Measurements from ENCODE around the gene MORN1.

The MORN1 gene

GRCh38 chr1:2356401-2356800 lies 35.0 kb downstream of the MORN1 start:
- FAIRE-seq (no peak), DNase-seq (ENCODE audit: insufficient read length, low spot score) (no peak)

DNA sequence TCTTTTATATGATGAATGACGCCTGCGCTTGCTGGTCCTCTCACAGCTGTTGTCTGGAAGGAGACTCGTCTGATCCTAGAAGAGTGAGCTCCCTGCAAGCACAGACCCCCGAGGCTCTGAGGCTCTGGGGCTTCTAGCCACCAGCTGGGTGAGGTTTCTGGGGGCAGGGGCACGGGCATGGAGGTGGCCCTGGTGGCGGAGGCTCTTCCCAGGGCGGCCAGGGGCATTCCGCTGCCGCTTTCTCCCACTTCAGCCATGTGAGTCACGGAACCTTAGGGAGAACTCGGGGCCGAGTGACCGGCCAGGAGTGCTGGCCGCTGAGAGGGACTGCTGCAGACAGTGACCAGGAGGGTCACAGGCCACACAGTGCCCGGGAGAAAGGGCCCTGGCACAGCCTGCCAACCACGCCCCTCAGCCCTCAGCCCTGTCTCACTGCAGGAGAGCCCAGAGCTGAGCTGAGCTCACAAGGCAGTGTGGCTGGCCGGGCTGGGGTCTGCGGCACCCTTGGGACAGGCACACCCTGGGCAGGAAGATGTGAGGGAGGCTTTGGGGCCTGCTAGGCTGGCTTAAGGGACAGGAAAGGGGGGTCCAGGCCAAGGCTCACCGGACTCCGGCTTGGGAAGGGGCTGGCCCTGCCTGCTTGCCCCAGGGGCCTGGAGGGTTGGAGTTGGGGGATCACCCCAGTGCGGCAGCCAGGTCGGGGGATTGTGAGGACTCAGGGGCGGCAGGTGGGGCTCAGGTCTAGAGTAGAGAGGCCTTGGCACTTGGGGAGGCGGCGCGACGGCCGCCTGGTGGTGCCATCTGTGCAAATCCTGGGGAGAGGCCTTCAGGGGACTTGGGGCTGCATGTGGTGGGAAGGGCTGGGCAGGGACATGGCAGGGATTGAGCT lies 35.7 kb downstream of the MORN1 start:
- TF ChIP-seq TAF1 (IDR thresholded peaks at IDR 0.05; ENCODE audit: low read depth, low read length) (no peak), POU2F2 (IDR thresholded peaks at IDR 0.05; ENCODE audit: low read depth, low read length) (no peak), POLR2A (IDR thresholded peaks at IDR 0.05; ENCODE audit: low read depth, low read length) (no peak), PAX5 (IDR thresholded peaks at IDR 0.05; ENCODE audit: insufficient read depth, low read length, severe bottlenecking) (no peak), POLR2AphosphoS5 (IDR thresholded peaks at IDR 0.05; ENCODE audit: low read depth, low read length) (no peak), SPI1 (IDR thresholded peaks at IDR 0.05; ENCODE audit: low read depth, low read length) (no peak)
- FAIRE-seq (no peak), DNase-seq (ENCODE audit: insufficient read length, low spot score) (no peak)

More at GRCh38 chr1:2356401-2356800, 35.0 kb downstream of the MORN1 start:
- no peak for TF ChIP-seq POLR2A (IDR thresholded peaks at IDR 0.05; ENCODE audit: low read depth, low read length)
- TF ChIP-seq POLR2AphosphoS5 (IDR thresholded peaks at IDR 0.05; ENCODE audit: low read depth, low read length) = no peak
- TF ChIP-seq POU2F2 (IDR thresholded peaks at IDR 0.05; ENCODE audit: low read depth, low read length) = no peak
- no peak for TF ChIP-seq TAF1 (IDR thresholded peaks at IDR 0.05; ENCODE audit: low read depth, low read length)
- no peak for TF ChIP-seq SPI1 (IDR thresholded peaks at IDR 0.05; ENCODE audit: low read depth, low read length)
- no peak for TF ChIP-seq PAX5 (IDR thresholded peaks at IDR 0.05; ENCODE audit: insufficient read depth, low read length, severe bottlenecking)

DNA sequence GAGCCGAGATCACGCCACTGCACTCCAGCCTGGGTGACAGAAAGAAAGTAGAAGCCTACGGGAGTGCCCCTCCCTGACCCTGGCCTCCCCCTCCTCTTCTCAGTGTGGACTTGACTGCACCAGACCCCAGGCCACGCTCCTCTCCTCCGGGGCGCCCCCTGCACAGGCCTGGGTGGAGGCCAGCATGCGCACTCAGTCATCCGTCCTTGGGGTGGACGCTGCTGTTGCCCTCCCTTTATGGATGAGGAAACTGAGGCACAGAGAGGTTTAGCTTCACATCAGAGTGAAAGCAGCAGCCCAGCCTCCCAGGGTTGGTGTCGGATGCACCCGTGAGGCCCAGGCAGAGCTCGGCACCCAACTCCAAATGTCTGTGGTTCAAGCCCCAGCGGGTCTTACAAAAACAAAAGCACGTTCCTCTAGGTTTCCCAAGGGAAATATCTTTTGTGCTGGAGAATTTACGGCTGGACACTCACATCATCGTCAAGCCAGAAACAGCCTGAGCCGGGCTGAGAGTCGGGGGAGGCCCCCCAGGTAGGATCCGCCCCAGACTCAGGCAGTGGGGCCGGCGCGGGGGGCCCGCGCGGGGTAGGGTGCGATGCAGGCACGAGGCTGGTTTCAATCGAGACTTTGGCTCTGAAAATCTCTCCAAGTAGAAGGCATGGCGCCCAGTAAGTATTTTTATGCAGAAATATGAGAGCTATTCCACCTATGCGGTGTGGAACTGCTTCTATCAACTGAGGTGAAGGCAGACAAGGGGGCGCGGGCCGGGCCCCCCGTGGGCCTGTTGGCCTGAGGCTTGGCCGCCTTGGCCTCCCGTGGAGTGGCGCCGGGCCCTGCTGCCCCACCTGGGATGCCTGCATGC lies 36.6 kb downstream of the MORN1 start:
- DNase-seq (ENCODE audit: insufficient read length, low spot score) = no peak
- FAIRE-seq = no peak

GRCh38 chr1:2353551-2354438 lies 37.6 kb downstream of the MORN1 start:
- DNase-seq (ENCODE audit: insufficient read length, low spot score) = no peak
- TF ChIP-seq POU2F2 (IDR thresholded peaks at IDR 0.05; ENCODE audit: low read depth, low read length) (no peak), TAF1 (IDR thresholded peaks at IDR 0.05; ENCODE audit: low read depth, low read length) (no peak), SPI1 (IDR thresholded peaks at IDR 0.05; ENCODE audit: low read depth, low read length) (no peak), POLR2A (IDR thresholded peaks at IDR 0.05; ENCODE audit: low read depth, low read length) (no peak), PAX5 (IDR thresholded peaks at IDR 0.05; ENCODE audit: insufficient read depth, low read length, severe bottlenecking) (no peak), POLR2AphosphoS5 (IDR thresholded peaks at IDR 0.05; ENCODE audit: low read depth, low read length) (no peak)
- no peak for FAIRE-seq

More for the DNA sequence above, 36.6 kb downstream of the MORN1 start:
- TF ChIP-seq POLR2AphosphoS5 (IDR thresholded peaks at IDR 0.05; ENCODE audit: low read depth, low read length) (no peak), POLR2A (IDR thresholded peaks at IDR 0.05; ENCODE audit: low read depth, low read length) (no peak), PAX5 (IDR thresholded peaks at IDR 0.05; ENCODE audit: insufficient read depth, low read length, severe bottlenecking) (no peak), TAF1 (IDR thresholded peaks at IDR 0.05; ENCODE audit: low read depth, low read length) (no peak), SPI1 (IDR thresholded peaks at IDR 0.05; ENCODE audit: low read depth, low read length) (no peak), POU2F2 (IDR thresholded peaks at IDR 0.05; ENCODE audit: low read depth, low read length) (no peak)

DNA sequence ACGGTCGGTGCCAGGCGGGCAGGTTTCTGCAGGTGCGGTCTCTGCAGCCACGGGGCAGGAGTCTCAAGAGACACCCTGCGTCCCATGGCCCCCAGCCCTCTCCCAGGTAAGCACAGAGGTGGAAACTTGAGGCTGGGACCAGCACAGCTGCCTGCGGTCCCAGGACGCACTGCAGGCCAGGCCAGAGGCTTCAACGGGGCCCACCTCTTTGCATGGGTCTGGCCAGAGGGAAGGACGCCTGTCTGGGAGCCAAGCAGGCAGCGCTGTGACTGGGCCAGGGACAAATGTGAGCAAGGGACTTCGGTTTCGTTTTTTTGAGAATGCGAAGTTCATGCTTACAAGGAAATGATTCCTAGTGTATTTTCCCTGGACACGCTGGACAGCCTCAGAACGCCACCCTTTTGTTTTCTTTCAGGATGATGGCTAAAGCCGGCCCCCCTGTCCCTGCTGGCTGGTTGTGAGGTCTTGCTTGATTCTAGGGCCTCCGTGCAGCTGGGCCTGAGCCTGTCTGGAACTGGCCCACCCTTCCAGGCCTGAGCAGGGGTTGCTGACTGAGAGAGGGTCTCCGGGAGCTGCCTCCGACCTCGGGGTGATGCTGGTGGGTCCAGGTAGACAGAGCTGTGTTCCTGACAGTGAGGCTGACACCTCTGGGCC lies 38.3 kb downstream of the MORN1 start:
- no peak for DNase-seq (ENCODE audit: insufficient read length, low spot score)
- no peak for FAIRE-seq
- TF ChIP-seq POLR2AphosphoS5 (IDR thresholded peaks at IDR 0.05; ENCODE audit: low read depth, low read length) = no peak
- no peak for TF ChIP-seq TAF1 (IDR thresholded peaks at IDR 0.05; ENCODE audit: low read depth, low read length)
- no peak for TF ChIP-seq POU2F2 (IDR thresholded peaks at IDR 0.05; ENCODE audit: low read depth, low read length)
- no peak for TF ChIP-seq PAX5 (IDR thresholded peaks at IDR 0.05; ENCODE audit: insufficient read depth, low read length, severe bottlenecking)

GRCh38 chr1:2352341-2352896 lies 38.9 kb downstream of the MORN1 start:
- TF ChIP-seq POU2F2 (IDR thresholded peaks at IDR 0.05; ENCODE audit: low read depth, low read length) (no peak), SPI1 (IDR thresholded peaks at IDR 0.05; ENCODE audit: low read depth, low read length) (no peak), POLR2AphosphoS5 (IDR thresholded peaks at IDR 0.05; ENCODE audit: low read depth, low read length) (no peak), POLR2A (IDR thresholded peaks at IDR 0.05; ENCODE audit: low read depth, low read length) (no peak), TAF1 (IDR thresholded peaks at IDR 0.05; ENCODE audit: low read depth, low read length) (no peak), PAX5 (IDR thresholded peaks at IDR 0.05; ENCODE audit: insufficient read depth, low read length, severe bottlenecking) (no peak)
- no peak for FAIRE-seq
- DNase-seq (ENCODE audit: insufficient read length, low spot score) = no peak

DNA sequence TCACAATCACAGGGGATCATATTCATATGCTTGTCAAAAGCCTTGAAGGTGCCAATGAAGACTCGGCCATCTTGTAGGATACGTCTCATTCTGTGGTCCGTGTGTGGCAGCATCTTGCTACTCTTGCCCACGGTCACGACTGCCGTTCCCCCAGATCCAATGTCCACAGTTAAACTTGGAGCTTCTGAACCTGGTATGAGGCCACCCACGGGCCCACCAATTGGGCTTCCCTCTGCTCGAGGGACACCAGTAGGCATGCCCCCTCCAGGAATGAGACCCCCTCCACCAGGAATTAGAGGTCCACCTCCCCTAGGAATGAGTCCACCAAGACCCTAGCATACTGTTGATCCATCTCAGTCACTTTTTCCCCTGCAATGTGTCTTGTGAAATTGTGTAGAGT lies 39.6 kb downstream of the MORN1 start:
- TF ChIP-seq POU2F2 (IDR thresholded peaks at IDR 0.05; ENCODE audit: low read depth, low read length) (no peak), TAF1 (IDR thresholded peaks at IDR 0.05; ENCODE audit: low read depth, low read length) (no peak), PAX5 (IDR thresholded peaks at IDR 0.05; ENCODE audit: insufficient read depth, low read length, severe bottlenecking) (no peak)
- no peak for FAIRE-seq
- no peak for DNase-seq (ENCODE audit: insufficient read length, low spot score)

Data from GM12891 (cell line).